ENCODE measurements around the gene STK39.

STK39 gene

GRCh38 chr2:168035458-168035857 is 211.9 kb downstream of the STK39 start:
- no peak for TF ChIP-seq CTCF (IDR thresholded peaks at IDR 0.05)
- no peaks in the 10 kb centered on the region for H3K36me3 ChIP-seq
- no peaks in the 10 kb centered on the region for H3K27me3 ChIP-seq

GRCh38 chr2:168034616-168035015 is 212.8 kb downstream of the STK39 start:
- TF ChIP-seq CTCF (IDR thresholded peaks at IDR 0.05), result no peak
- no peak overlapping the region for H3K27ac ChIP-seq

More at GRCh38 chr2:168035458-168035857, 211.9 kb downstream of the STK39 start:
- no peak overlapping the region for H3K27ac ChIP-seq
- no peaks in the 10 kb centered on the region for H3K9me3 ChIP-seq
- H3K4me3 ChIP-seq (ENCODE audit: low read depth in 1 of 2, low read length in 1 of 2), result no peak overlapping the region
- H3K4me1 ChIP-seq (ENCODE audit: control insufficient read depth in 1 of 2, insufficient read depth in 1 of 2, low read depth in 1 of 2, low read length in 1 of 2), result peaks cover 0 to 3% of the 10 kb centered on the region in 2 experiments

GRCh38 chr2:168033966-168034365 is 213.4 kb downstream of the STK39 start:
- no peak overlapping the region for H3K27ac ChIP-seq
- H3K9me3 ChIP-seq, result no peaks in the 10 kb centered on the region
- no peaks in the 10 kb centered on the region for H3K36me3 ChIP-seq
- H3K4me1 ChIP-seq (ENCODE audit: control insufficient read depth in 1 of 2, insufficient read depth in 1 of 2, low read depth in 1 of 2, low read length in 1 of 2), result no peaks in the 10 kb centered on the region
- H3K4me3 ChIP-seq (ENCODE audit: low read depth in 1 of 2, low read length in 1 of 2), result no peak overlapping the region
- no peaks in the 10 kb centered on the region for H3K27me3 ChIP-seq
- no peak for TF ChIP-seq CTCF (IDR thresholded peaks at IDR 0.05)

More at GRCh38 chr2:168034616-168035015, 212.8 kb downstream of the STK39 start:
- Histone ChIP-seq H3K9me3 (no peaks in the 10 kb centered on the region), H3K36me3 (no peaks in the 10 kb centered on the region), H3K27me3 (no peaks in the 10 kb centered on the region), H3K4me3 (ENCODE audit: low read depth in 1 of 2, low read length in 1 of 2) (no peak overlapping the region), H3K4me1 (ENCODE audit: control insufficient read depth in 1 of 2, insufficient read depth in 1 of 2, low read depth in 1 of 2, low read length in 1 of 2) (no peaks in the 10 kb centered on the region)

- H3K4me3 ChIP-seq (ENCODE audit: low read depth in 1 of 2, low read length in 1 of 2), result no peak overlapping the region
- H3K27ac ChIP-seq, result no peak overlapping the region
- H3K4me1 ChIP-seq (ENCODE audit: control insufficient read depth in 1 of 2, insufficient read depth in 1 of 2, low read depth in 1 of 2, low read length in 1 of 2), result peaks cover 7 to 13% of the 10 kb centered on the region in 2 experiments
- no peaks in the 10 kb centered on the region for H3K27me3 ChIP-seq
- no peaks in the 10 kb centered on the region for H3K9me3 ChIP-seq
- no peaks in the 10 kb centered on the region for H3K36me3 ChIP-seq
- no peak for TF ChIP-seq CTCF (IDR thresholded peaks at IDR 0.05)
These were observed 215.3 kb downstream of the STK39 start for GRCh38 chr2:168032091-168032490.

- Histone ChIP-seq H3K27ac (no peak overlapping the region), H3K36me3 (no peaks in the 10 kb centered on the region), H3K4me1 (ENCODE audit: control insufficient read depth in 1 of 2, insufficient read depth in 1 of 2, low read depth in 1 of 2, low read length in 1 of 2) (peaks cover 7 to 16% of the 10 kb centered on the region in 2 experiments), H3K9me3 (no peaks in the 10 kb centered on the region), H3K4me3 (ENCODE audit: low read depth in 1 of 2, low read length in 1 of 2) (no peak overlapping the region), H3K27me3 (no peaks in the 10 kb centered on the region)
- TF ChIP-seq CTCF (IDR thresholded peaks at IDR 0.05), result no peak
These were observed 216.4 kb downstream of the STK39 start for GRCh38 chr2:168030862-168031624.

Measured in neutrophil (primary cell).